Hepatocyte (in vitro differentiated cells): ENCODE measurements around the gene KDM1A. TPM values are rescaled to one million over a fixed set of nuclear protein-coding genes. Genes with fewer than 3 reads are reported as not detected.

Experiments
- DNase-seq: peaks from one replicate; pipeline ENCODE4 v3.0.0-alpha.2; 2016; ENCODE audit warnings: low spot score
- H2AFZ ChIP-seq: fragments of 200-600 bp; sonication (generic); 2 replicates; pipeline ENCODE4 v1.6.0; 2016; ENCODE audit warnings: antibody characterized with exemption, mild to moderate bottlenecking
- H3K27ac ChIP-seq: fragments of 200-600 bp; sonication (generic); 2 replicates; pipeline ENCODE4 v1.5.1; 2016; ENCODE audit warnings: mild to moderate bottlenecking
- H3K27me3 ChIP-seq: fragments of 200-600 bp; sonication (generic); 2 replicates; pipeline ENCODE4 v1.6.1; 2016
- H3K36me3 ChIP-seq: fragments of 200-600 bp; sonication (generic); replicated peaks from 2 replicates; pipeline ENCODE4 v1.5.1; 2016; ENCODE audit warnings: low read depth; ENCODE audit not compliant: insufficient read depth
- H3K4me1 ChIP-seq: fragments of 200-600 bp; sonication (generic); 2 replicates; pipeline ENCODE4 v1.5.1; 2016; ENCODE audit warnings: mild to moderate bottlenecking, moderate library complexity; ENCODE audit not compliant: insufficient read depth
- H3K4me2 ChIP-seq: fragments of 200-600 bp; sonication (generic); 2 replicates; pipeline ENCODE4 v1.6.0; 2016
- H3K4me3 ChIP-seq: fragments of 200-600 bp; sonication (generic); 2 replicates; pipeline ENCODE4 v1.5.1; 2016; ENCODE audit warnings: mild to moderate bottlenecking
- H3K79me2 ChIP-seq: fragments of 200-600 bp; sonication (generic); 2 replicates; pipeline ENCODE4 v1.6.0; 2017; ENCODE audit warnings: mild to moderate bottlenecking
- H3K9me2 ChIP-seq: fragments of 200-600 bp; sonication (generic); replicated peaks from 2 replicates; pipeline ENCODE4 v1.6.0; 2017; ENCODE audit warnings: mild to moderate bottlenecking; ENCODE audit not compliant: insufficient read depth
- H3K9me3 ChIP-seq: fragments of 200-600 bp; sonication (generic); 2 replicates; pipeline ENCODE4 v1.5.1; 2016; ENCODE audit warnings: low read depth, mild to moderate bottlenecking
- H4K20me1 ChIP-seq: fragments of 200-600 bp; sonication (generic); 2 replicates; pipeline ENCODE4 v1.6.0; 2016; ENCODE audit warnings: mild to moderate bottlenecking; ENCODE audit not compliant: insufficient read depth, poor library complexity, severe bottlenecking
- CTCF ChIP-seq: fragments of 200-600 bp; sonication (generic); IDR thresholded peaks from 2 replicates; pipeline ENCODE4 v1.5.1; 2016; ENCODE audit warnings: antibody characterized with exemption, mild to moderate bottlenecking; ENCODE audit not compliant: poor library complexity
- EZH2 ChIP-seq: fragments of 200-600 bp; sonication (generic); IDR thresholded peaks from 2 replicates; pipeline ENCODE4 v1.6.1; 2016; ENCODE audit warnings: antibody characterized with exemption, mild to moderate bottlenecking, borderline replicate concordance
- EZH2phosphoT487 ChIP-seq: fragments of 200-600 bp; sonication (generic); IDR thresholded peaks from one replicate; pipeline ENCODE4 v1.6.1; 2018; ENCODE audit warnings: antibody characterized with exemption, mild to moderate bottlenecking, low read depth, moderate library complexity; ENCODE audit not compliant: unreplicated experiment, severe bottlenecking
- WGBS: methylation state at CpG from one replicate; pipeline ENCODE4 v1.1.6; 2016; ENCODE audit warnings: low lambda C conversion rate; ENCODE audit errors: missing lambda C conversion rate; 5-methylcytosine and 5-hydroxymethylcytosine counted together
- polyA plus RNA-seq: library from polyadenylated mRNA; unstranded; fragments of >200 nt; fragmentation: Nextera tagmentation; extraction: Ambion mirVana; gene quantifications from 2 replicates; pipeline ENCODE4 v1.2.1, GENCODE V29; 2016
- total RNA-seq: library from RNA; depleted of rRNA; stranded (reverse); fragments of >200 nt; gene quantifications from 2 replicates; pipeline ENCODE4 v1.2.3, GENCODE V29; 2014

The KDM1A gene
- total and polyA plus RNA-seq, 2 experiments from 2014 or later = 64.5 to 97.9 TPM

DNA sequence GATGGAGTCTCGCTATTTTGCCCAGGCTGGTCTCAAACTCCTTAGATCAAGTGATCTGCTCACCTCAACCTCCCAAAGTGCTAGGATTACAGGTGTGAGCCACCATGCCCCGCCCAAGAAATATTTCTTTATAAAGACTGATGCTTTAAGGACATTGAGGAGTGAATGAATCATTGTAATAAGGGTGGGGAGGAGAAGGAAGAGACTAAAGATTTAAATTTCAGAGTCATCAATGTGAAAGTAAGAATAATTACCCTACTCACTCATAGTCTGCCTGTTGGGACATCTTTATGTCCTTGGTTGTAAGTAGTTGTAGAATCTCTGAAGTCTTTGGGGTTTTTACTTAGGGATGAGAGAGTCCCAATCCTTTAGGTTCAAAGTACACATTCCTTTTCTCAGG, 7.3 kb downstream of the KDM1A start:
- Histone ChIP-seq H3K79me2 (peaks cover 100% of the 10 kb centered on the region), H4K20me1 (peaks cover 90% of the 10 kb centered on the region), H3K4me1 (no peaks in the 10 kb centered on the region), H3K36me3 (no peaks in the 10 kb centered on the region), H3K4me2 (no peak overlapping the region), H3K27me3 (no peaks in the 10 kb centered on the region), H3K4me3 (no peak overlapping the region), H3K9me3 (no peaks in the 10 kb centered on the region), H3K27ac (no peak overlapping the region), H3K9me2 (no peaks in the 10 kb centered on the region), H2AFZ (no peak overlapping the region)
- no peak for TF ChIP-seq EZH2phosphoT487
- no peak for TF ChIP-seq EZH2
- WGBS = 100% methylated on average over 2 of the region's 2 CpGs
- no peak for DNase-seq

GRCh38 chr1:23027352-23027907, 8.2 kb downstream of the KDM1A start:
- Histone ChIP-seq H4K20me1 (peaks cover 93% of the 10 kb centered on the region), H3K27ac (no peak overlapping the region), H2AFZ (no peak overlapping the region), H3K36me3 (no peaks in the 10 kb centered on the region), H3K4me3 (no peak overlapping the region), H3K9me3 (no peaks in the 10 kb centered on the region), H3K4me2 (no peak overlapping the region), H3K9me2 (no peaks in the 10 kb centered on the region), H3K27me3 (no peaks in the 10 kb centered on the region), H3K79me2 (peaks cover 100% of the 10 kb centered on the region), H3K4me1 (no peaks in the 10 kb centered on the region)
- DNase-seq = no peak
- no peak for TF ChIP-seq EZH2
- no peak for TF ChIP-seq CTCF
- TF ChIP-seq EZH2phosphoT487 = no peak
- 77% methylated on average over 4 of the region's 4 CpGs for WGBS

DNA sequence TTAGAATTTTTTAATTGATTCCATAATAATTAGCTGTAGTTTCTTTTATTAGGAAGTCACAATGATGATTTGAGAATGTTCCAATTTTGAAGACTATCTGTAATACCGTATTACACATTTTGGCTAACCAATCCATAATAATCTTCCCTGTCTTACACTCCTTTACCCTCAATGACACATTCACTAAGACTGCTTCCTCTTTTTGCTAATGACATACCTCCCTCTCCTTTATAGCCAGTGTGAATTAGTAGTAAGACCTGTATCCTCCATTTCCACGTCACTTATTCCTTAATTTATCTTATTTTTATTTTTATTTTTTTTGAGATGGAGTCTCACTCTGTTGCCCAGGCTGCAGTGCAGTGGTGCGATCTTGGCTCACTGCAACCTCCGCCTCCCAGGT, 10.1 kb downstream of the KDM1A start:
- no peak for DNase-seq
- TF ChIP-seq EZH2 = no peak
- TF ChIP-seq EZH2phosphoT487 = no peak
- no peak for TF ChIP-seq CTCF
- Histone ChIP-seq H4K20me1 (peaks cover 86% of the 10 kb centered on the region), H3K36me3 (no peaks in the 10 kb centered on the region), H3K27me3 (no peaks in the 10 kb centered on the region), H3K27ac (no peak overlapping the region), H2AFZ (no peak overlapping the region), H3K9me3 (no peaks in the 10 kb centered on the region), H3K4me1 (no peaks in the 10 kb centered on the region), H3K4me3 (no peak overlapping the region), H3K79me2 (peaks cover 100% of the 10 kb centered on the region), H3K4me2 (no peak overlapping the region), H3K9me2 (no peaks in the 10 kb centered on the region)
- 95% methylated on average over 4 of the region's 4 CpGs for WGBS

DNA sequence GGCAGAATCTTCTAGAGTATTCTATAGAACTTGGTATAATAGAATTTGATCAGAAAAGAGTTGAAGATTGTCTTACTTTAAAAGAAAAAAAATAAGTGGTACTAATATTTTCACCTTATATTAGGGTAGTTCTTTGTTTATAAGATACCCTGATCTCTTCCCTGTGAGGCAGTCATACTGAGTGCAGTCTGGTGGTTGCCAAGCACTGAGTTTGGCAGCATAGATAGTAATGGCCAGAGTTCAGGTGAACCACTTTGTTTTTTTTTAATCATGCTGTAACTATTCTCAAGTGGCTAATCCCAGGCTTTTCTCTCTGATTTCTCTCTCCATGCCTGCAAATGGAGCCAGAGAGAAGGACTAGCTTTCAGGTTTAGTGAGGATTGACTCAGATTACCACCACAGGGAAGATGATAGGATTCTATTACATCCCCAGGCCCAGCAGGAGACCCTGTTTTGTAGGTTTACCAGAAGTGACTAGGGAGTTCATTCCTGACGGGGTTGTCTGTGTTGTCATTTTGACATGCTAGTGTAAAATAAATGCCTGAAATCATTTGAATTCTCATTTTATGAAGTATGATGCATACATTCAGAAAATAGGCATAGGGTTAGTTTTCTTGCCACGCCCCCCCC, 16.7 kb downstream of the KDM1A start:
- H2AFZ ChIP-seq = no peak overlapping the region
- TF ChIP-seq CTCF (no peak), EZH2phosphoT487 (no peak), EZH2 (no peak)
- no peaks in the 10 kb centered on the region for H3K36me3 ChIP-seq
- DNase-seq = no peak
- H3K79me2 ChIP-seq = peaks cover 100% of the 10 kb centered on the region
- H3K4me1 ChIP-seq = no peaks in the 10 kb centered on the region
- H3K27me3 ChIP-seq = no peaks in the 10 kb centered on the region
- no peak overlapping the region for H3K4me3 ChIP-seq
- WGBS = 66% methylated on average over 2 of the region's 2 CpGs
- no peak overlapping the region for H3K27ac ChIP-seq
- no peak overlapping the region for H3K4me2 ChIP-seq
- no peaks in the 10 kb centered on the region for H3K9me3 ChIP-seq
- no peaks in the 10 kb centered on the region for H3K9me2 ChIP-seq
- H4K20me1 ChIP-seq = peaks cover 56% of the 10 kb centered on the region
